Tibial artery (tissue), 4 donors: ENCODE data around the gene PSMA5.
"Not testable (repeated sequence)": the region's sequence is repeated elsewhere in the genome, so short reads cannot be mapped to it uniquely, and the experiment has no call there.

ENCODE experiments used
- DNase-seq, 2 donors: peaks; one replicate each; pipeline ENCODE4 v3.0.0-alpha.2; 2019
- H3K27ac ChIP-seq, 2 donors: fragments of 200-600 bp; sonication (generic) in 1 of 2; 1 replicate in 1 of 2; 2 replicates in 1 of 2; pipeline ENCODE4 v1.5.1; 2018 to 2019; ENCODE audit warnings: mild to moderate bottlenecking in 1 of 2
- H3K27me3 ChIP-seq, 2 donors: fragments of 200-600 bp; sonication (generic) in 1 of 2; one replicate each; pipeline versions ENCODE4 v1.5.1 to v1.6.0; 2016 to 2019
- H3K36me3 ChIP-seq, 3 donors: fragments of 200-600 bp; sonication (generic) in 2 of 3; one replicate each; pipeline ENCODE4 v1.5.1; 2016 to 2019; ENCODE audit warnings: mild to moderate bottlenecking in 2 of 3
- H3K4me1 ChIP-seq, 4 donors: fragments of 200-600 bp; sonication (generic) in 2 of 4; 1 replicate in 3 of 4; 2 replicates in 1 of 4; pipeline ENCODE4 v1.5.1; 2016 to 2019
- H3K4me3 ChIP-seq, 2 donors: fragments of 200-600 bp; sonication (generic) in 1 of 2; 1 replicate in 1 of 2; 2 replicates in 1 of 2; pipeline ENCODE4 v1.5.1; 2018 to 2019; ENCODE audit warnings: mild to moderate bottlenecking in 2 of 2
- H3K9me3 ChIP-seq, 3 donors: fragments of 200-600 bp; sonication (generic) in 1 of 3; one replicate each; pipeline ENCODE4 v1.5.1; 2016 to 2019
- intact Hi-C: fragments of 100-400 bp; cut with DNase I; formaldehyde crosslinking; loops from one replicate; pipeline ENCODE4 v1.15.0; 2023; ENCODE audit warnings: low total_unique reads
- TF ChIP-seq, protein P1 (sequence below), 2 experiments: fragments of 200-600 bp in 1 of 2; fragments of 450-650 bp in 1 of 2; IDR thresholded peaks; one replicate each; pipeline ENCODE4 v1.5.1; 2017 to 2019; ENCODE audit warnings: antibody characterized with exemption in 2 of 2, mild to moderate bottlenecking in 1 of 2, moderate library complexity in 1 of 2

Gene PSMA5

DNA sequence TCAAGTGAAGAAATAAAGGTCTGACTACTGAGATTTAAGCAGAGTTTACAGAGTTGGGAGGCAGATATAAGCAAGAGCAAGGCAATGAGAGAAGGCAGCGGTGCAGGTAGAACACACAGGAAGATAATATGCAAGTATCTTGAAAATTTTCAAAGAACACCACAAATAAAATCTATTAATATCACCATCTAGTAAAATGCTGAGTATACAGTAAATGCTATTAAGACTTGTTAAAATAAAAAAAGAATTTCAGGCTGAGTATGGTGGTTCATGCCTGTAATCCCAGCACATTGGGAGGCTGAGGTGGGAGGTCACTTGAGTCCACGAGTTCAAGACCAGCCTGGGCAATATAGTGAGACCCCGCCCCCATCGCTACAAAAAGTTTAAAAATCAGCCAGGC, 48.5 kb downstream of the PSMA5 start:
- TF ChIP-seq, protein P1, sequence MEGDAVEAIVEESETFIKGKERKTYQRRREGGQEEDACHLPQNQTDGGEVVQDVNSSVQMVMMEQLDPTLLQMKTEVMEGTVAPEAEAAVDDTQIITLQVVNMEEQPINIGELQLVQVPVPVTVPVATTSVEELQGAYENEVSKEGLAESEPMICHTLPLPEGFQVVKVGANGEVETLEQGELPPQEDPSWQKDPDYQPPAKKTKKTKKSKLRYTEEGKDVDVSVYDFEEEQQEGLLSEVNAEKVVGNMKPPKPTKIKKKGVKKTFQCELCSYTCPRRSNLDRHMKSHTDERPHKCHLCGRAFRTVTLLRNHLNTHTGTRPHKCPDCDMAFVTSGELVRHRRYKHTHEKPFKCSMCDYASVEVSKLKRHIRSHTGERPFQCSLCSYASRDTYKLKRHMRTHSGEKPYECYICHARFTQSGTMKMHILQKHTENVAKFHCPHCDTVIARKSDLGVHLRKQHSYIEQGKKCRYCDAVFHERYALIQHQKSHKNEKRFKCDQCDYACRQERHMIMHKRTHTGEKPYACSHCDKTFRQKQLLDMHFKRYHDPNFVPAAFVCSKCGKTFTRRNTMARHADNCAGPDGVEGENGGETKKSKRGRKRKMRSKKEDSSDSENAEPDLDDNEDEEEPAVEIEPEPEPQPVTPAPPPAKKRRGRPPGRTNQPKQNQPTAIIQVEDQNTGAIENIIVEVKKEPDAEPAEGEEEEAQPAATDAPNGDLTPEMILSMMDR (IDR thresholded peaks at IDR 0.05) = no peak
- DNase-seq = no peak
- H3K9me3 ChIP-seq = no peaks in the 10 kb centered on the region
- intact Hi-C loops = no loop called here
- H3K36me3 ChIP-seq = no peaks in the 10 kb centered on the region
- no peaks in the 10 kb centered on the region for H3K27me3 ChIP-seq
- peak overlapping the region; percentile 82 to 87 for H3K27ac ChIP-seq
- peaks cover 0 to 100% (median 48%) of the 10 kb centered on the region in 4 donors for H3K4me1 ChIP-seq
- no peak overlapping the region for H3K4me3 ChIP-seq

GRCh38 chr1:109373696-109374095, 52.6 kb downstream of the PSMA5 start:
- DNase-seq, H3K27me3 ChIP-seq, H3K36me3 ChIP-seq, H3K9me3 ChIP-seq, intact Hi-C loops: not testable (repeated sequence)
- Histone ChIP-seq H3K27ac (peak overlapping the region; percentile 82 to 85), H3K4me3 (peak overlapping the region in 1 of 2 donors; percentile 10), H3K4me1 (peaks cover 0 to 97% (median 57%) of the 10 kb centered on the region in 4 donors)

DNA sequence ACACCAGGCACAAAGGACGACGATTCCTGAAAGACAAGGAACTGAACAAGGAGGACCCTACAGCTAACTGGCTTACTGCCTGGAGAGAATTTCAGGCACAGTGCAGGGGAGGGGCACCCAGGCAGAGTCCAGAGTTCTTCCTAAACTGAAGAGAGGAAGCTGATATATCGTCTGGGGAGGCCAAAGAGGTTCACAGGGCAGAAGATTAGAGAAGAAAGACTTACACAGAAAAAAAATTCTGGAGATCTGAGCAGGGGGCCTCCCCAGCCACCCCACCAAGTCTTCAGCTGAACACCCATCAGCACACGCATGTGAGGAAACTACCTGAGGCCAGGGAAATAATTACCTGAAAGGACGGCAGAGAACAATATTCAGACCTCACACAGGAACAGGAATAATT, 53.1 kb downstream of the PSMA5 start:
- TF ChIP-seq, protein P1 (IDR thresholded peaks at IDR 0.05) = no peak
- Histone ChIP-seq H3K4me3 (peak overlapping the region in 1 of 2 donors; percentile 10), H3K4me1 (peaks cover 0 to 97% (median 59%) of the 10 kb centered on the region in 4 donors), H3K27me3 (no peaks in the 10 kb centered on the region), H3K9me3 (no peaks in the 10 kb centered on the region), H3K27ac (peak overlapping the region; percentile 82 to 85), H3K36me3 (peaks cover 0 to 6% (median 0%) of the 10 kb centered on the region in 3 donors)
- no peak for DNase-seq
- intact Hi-C loops = no loop called here

- H3K36me3 ChIP-seq = peaks cover 5 to 12% (median 7%) of the 10 kb centered on the region in 3 donors
- peaks cover 0 to 97% (median 53%) of the 10 kb centered on the region in 4 donors for H3K4me1 ChIP-seq
- TF ChIP-seq, protein P1 (IDR thresholded peaks at IDR 0.05) = no peak
- no peaks in the 10 kb centered on the region for H3K27me3 ChIP-seq
- intact Hi-C loops = no loop called here
- no peak overlapping the region for H3K4me3 ChIP-seq
- no peak for DNase-seq
- no peaks in the 10 kb centered on the region for H3K9me3 ChIP-seq
- H3K27ac ChIP-seq = peak overlapping the region; percentile 82 to 85
Observed at GRCh38 chr1:109372281-109372680, 54.0 kb downstream of the PSMA5 start.

DNA sequence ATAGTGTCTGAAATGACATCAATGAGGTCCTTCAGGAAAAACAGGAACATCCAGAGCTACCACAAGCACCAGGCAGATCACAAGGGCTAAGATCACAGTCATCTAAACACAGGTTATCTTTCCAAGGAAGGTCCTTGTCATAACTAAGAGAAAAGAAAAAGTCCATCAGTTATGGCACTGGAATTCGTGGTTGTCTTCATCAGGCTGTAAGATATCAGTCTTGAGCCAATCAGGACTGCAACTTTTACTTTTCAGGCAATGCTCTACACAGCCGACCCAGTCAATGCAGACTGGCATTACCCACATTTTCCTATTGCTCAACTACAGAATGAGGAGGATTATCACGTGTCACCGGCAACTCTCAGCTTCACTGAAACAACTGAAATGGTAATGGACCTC, 54.9 kb downstream of the PSMA5 start:
- H3K4me1 ChIP-seq = peaks cover 0 to 96% (median 52%) of the 10 kb centered on the region in 4 donors
- H3K9me3 ChIP-seq = no peaks in the 10 kb centered on the region
- peak overlapping the region; percentile 24 to 31 for H3K4me3 ChIP-seq
- H3K36me3 ChIP-seq = peaks cover 14 to 21% (median 17%) of the 10 kb centered on the region in 3 donors
- intact Hi-C loops = no loop called here
- TF ChIP-seq, protein P1 (IDR thresholded peaks at IDR 0.05) = no peak
- peak overlapping the region; percentile 82 to 85 for H3K27ac ChIP-seq
- H3K27me3 ChIP-seq = no peaks in the 10 kb centered on the region
- DNase-seq = peak; percentile 60 to 79

DNA sequence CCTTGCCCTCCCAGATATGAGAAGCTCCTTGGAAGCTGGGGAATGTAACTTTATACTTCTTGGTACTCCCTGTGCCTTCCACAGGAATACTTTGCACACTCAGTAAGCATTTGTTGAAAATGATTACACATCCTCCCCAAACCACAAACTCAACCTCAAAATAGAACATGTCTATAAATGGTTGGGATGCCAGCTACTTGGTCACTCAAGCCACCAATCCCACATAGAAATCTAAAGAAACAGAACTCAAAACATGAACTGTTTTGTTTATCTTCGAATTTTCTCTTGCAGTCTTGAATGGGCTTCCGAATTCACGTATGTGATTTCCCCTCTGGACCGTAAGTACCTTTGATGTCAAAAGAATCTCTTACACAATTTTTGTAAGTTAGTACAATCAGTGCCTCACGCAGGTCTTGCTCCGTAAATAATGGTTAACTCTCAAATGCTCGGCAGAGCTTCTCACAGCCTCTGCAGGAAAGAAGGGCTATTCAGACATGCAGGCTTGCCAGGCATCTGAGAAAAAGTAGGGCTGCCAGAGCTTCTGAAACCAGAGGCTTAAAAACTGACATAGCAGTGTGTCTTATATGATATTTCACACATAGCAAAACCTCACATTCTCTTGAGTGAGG, 55.4 kb downstream of the PSMA5 start:
- Histone ChIP-seq H3K27me3 (no peaks in the 10 kb centered on the region), H3K9me3 (no peaks in the 10 kb centered on the region), H3K4me3 (peak overlapping the region; percentile 24 to 31), H3K36me3 (peaks cover 17 to 26% (median 22%) of the 10 kb centered on the region in 3 donors), H3K27ac (peak overlapping the region; percentile 82 to 85), H3K4me1 (peaks cover 0 to 95% (median 52%) of the 10 kb centered on the region in 4 donors)
- no peak for DNase-seq
- TF ChIP-seq, protein P1 (IDR thresholded peaks at IDR 0.05) = no peak
- intact Hi-C loops = no loop called here
